Peyer's patch (tissue), 4 donors: ENCODE measurements around the gene RRP9. TPM values are rescaled to one million over a fixed set of nuclear protein-coding genes. Genes with fewer than 3 reads are reported as not detected.
A peak's percentile ranks its signal among the peaks of the same experiment; 100 is the strongest.

Experiments used
- DNase-seq, 3 donors: peaks; one replicate each; pipeline ENCODE4 v3.0.0-alpha.2; 2017 to 2019
- H3K27ac ChIP-seq, 4 donors: fragments of 200-600 bp; sonication (generic); one replicate each; pipeline ENCODE4 v1.5.1; 2016 to 2019
- H3K27me3 ChIP-seq, 2 donors: fragments of 200-600 bp; sonication (generic); one replicate each; pipeline ENCODE4 v1.5.1; 2019
- H3K36me3 ChIP-seq, 3 donors: fragments of 200-600 bp; sonication (generic); one replicate each; pipeline ENCODE4 v1.5.1; 2016 to 2019
- H3K4me1 ChIP-seq, 4 donors: fragments of 200-600 bp; sonication (generic); one replicate each; pipeline ENCODE4 v1.5.1; 2016 to 2019
- H3K4me3 ChIP-seq, 4 donors: fragments of 200-600 bp; sonication (generic); 1 replicate in 3 of 4; 2 replicates in 1 of 4; pipeline ENCODE4 v1.5.1; 2016 to 2019; ENCODE audit warnings: mild to moderate bottlenecking in 1 of 4
- H3K9me3 ChIP-seq, 4 donors: fragments of 200-600 bp; sonication (generic); one replicate each; pipeline ENCODE4 v1.5.1; 2016 to 2019; ENCODE audit warnings: mild to moderate bottlenecking in 1 of 4
- POLR2A ChIP-seq, 2 donors: fragments of 450-650 bp; IDR thresholded peaks; one replicate each; pipeline ENCODE4 v1.5.1; 2017; ENCODE audit warnings: antibody characterized with exemption in 2 of 2, mild to moderate bottlenecking in 2 of 2, moderate library complexity in 2 of 2
- total RNA-seq, 4 donors: library from RNA; depleted of rRNA; stranded (reverse); fragments of >200 nt; gene quantifications; one replicate each; pipeline ENCODE4 v1.1.0, GENCODE V29; 2016
- TF ChIP-seq, protein P1 (sequence below), 6 experiments: fragments of 450-650 bp in 4 of 6; fragments of 200-600 bp in 2 of 6; sonication (generic) in 1 of 6; IDR thresholded peaks; one replicate each; pipeline ENCODE4 v1.5.1; 2017 to 2019; ENCODE audit warnings: antibody characterized with exemption in 6 of 6, mild to moderate bottlenecking in 3 of 6, moderate library complexity in 1 of 6

Gene RRP9
- total RNA-seq, 4 donors from 2014 or later, result 4.7 to 17.3 (median 7.7) TPM

DNA sequence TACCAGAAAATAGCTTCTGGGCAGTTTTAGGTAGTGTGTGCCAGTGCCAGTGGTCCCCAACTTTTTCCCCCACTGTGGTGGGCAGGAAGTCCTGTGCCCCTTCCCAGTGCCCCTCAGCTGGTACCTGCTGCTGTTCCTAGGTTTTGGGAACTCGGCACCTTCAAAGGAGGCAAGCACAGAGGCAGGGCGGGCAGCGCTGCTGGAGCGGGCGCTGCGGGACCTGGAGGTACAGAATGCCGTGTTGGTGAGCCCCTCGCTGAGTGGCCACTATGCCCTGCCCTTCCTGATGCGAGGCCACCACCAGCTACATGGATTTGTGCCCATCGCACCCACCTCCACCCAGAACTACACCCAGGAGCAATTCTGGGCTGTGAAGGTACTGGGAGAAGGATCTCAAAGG, 38.5 kb upstream of the RRP9 start:
- Histone ChIP-seq H3K27ac (peak overlapping the region in 1 of 4 donors; percentile 98), H3K27me3 (no peaks in the 10 kb centered on the region), H3K9me3 (no peaks in the 10 kb centered on the region), H3K36me3 (no peaks in the 10 kb centered on the region), H3K4me1 (peaks cover 0 to 51% (median 15%) of the 10 kb centered on the region in 4 donors), H3K4me3 (no peak overlapping the region)
- no peak for DNase-seq
- no peak for TF ChIP-seq POLR2A (IDR thresholded peaks at IDR 0.05)
- TF ChIP-seq, protein P1, sequence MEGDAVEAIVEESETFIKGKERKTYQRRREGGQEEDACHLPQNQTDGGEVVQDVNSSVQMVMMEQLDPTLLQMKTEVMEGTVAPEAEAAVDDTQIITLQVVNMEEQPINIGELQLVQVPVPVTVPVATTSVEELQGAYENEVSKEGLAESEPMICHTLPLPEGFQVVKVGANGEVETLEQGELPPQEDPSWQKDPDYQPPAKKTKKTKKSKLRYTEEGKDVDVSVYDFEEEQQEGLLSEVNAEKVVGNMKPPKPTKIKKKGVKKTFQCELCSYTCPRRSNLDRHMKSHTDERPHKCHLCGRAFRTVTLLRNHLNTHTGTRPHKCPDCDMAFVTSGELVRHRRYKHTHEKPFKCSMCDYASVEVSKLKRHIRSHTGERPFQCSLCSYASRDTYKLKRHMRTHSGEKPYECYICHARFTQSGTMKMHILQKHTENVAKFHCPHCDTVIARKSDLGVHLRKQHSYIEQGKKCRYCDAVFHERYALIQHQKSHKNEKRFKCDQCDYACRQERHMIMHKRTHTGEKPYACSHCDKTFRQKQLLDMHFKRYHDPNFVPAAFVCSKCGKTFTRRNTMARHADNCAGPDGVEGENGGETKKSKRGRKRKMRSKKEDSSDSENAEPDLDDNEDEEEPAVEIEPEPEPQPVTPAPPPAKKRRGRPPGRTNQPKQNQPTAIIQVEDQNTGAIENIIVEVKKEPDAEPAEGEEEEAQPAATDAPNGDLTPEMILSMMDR (IDR thresholded peaks at IDR 0.05), result no peak

- Histone ChIP-seq H3K4me1 (peaks cover 4 to 49% (median 20%) of the 10 kb centered on the region in 4 donors), H3K27me3 (no peaks in the 10 kb centered on the region), H3K36me3 (no peaks in the 10 kb centered on the region), H3K27ac (no peak overlapping the region), H3K9me3 (no peaks in the 10 kb centered on the region), H3K4me3 (no peak overlapping the region)
- no peak for TF ChIP-seq POLR2A (IDR thresholded peaks at IDR 0.05)
- TF ChIP-seq, protein P1 (IDR thresholded peaks at IDR 0.05), result no peak
- no peak for DNase-seq
Observed at GRCh38 chr3:51978143-51978502, 36.4 kb upstream of the RRP9 start.

DNA sequence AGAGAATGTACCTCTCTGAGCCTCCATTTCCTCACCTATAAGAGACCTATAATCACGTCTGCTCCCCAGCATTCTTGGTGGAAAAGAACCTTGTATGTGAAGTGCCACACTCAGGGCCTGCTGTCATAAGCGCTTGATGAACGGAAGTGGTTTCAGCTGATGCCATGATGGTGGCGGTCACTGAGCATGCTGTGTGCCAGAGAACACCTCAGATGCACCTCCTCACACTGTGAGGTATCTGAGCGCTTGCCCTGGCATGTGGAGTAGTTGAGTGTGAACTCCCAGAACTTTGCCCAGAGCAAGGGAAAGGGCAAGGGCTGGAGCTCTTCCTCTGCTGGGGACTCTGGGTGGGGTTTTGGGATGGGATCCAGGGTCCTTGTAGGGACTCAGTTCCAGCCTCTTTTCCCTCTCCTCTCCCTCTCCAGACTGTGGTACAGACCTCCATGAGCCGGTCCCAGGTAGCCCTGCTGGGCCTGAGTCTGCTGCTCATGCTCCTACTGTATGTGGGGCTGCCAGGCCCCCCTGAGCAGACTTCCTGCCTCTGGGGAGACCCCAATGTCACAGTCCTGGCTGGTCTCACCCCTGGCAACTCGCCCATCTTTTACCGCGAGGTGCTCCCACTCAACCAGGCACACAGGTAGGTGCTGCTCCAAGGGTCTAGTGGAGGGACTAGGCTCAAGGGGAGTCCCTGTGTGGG, 35.9 kb upstream of the RRP9 start:
- Histone ChIP-seq H3K27me3 (no peaks in the 10 kb centered on the region), H3K4me3 (no peak overlapping the region), H3K9me3 (no peaks in the 10 kb centered on the region), H3K27ac (peak overlapping the region in 1 of 4 donors; percentile 10), H3K36me3 (no peaks in the 10 kb centered on the region), H3K4me1 (peaks cover 4 to 45% (median 19%) of the 10 kb centered on the region in 4 donors)
- TF ChIP-seq, protein P1 (IDR thresholded peaks at IDR 0.05), result no peak
- no peak for TF ChIP-seq POLR2A (IDR thresholded peaks at IDR 0.05)
- no peak for DNase-seq

GRCh38 chr3:51975852-51976549, 34.3 kb upstream of the RRP9 start:
- peak in 2 of 3 donors; percentile 77 to 82 for DNase-seq
- no peak for TF ChIP-seq POLR2A (IDR thresholded peaks at IDR 0.05)
- TF ChIP-seq, protein P1 (IDR thresholded peaks at IDR 0.05), result peak in 1 of 6 experiments; percentile 9
- Histone ChIP-seq H3K4me1 (peaks cover 4 to 35% (median 10%) of the 10 kb centered on the region in 4 donors), H3K27ac (peak overlapping the region in 3 of 4 donors; percentile 89 to 92 (median 90)), H3K27me3 (no peaks in the 10 kb centered on the region), H3K9me3 (no peaks in the 10 kb centered on the region), H3K36me3 (no peaks in the 10 kb centered on the region), H3K4me3 (peak overlapping the region; percentile 51 to 85 (median 77))

DNA sequence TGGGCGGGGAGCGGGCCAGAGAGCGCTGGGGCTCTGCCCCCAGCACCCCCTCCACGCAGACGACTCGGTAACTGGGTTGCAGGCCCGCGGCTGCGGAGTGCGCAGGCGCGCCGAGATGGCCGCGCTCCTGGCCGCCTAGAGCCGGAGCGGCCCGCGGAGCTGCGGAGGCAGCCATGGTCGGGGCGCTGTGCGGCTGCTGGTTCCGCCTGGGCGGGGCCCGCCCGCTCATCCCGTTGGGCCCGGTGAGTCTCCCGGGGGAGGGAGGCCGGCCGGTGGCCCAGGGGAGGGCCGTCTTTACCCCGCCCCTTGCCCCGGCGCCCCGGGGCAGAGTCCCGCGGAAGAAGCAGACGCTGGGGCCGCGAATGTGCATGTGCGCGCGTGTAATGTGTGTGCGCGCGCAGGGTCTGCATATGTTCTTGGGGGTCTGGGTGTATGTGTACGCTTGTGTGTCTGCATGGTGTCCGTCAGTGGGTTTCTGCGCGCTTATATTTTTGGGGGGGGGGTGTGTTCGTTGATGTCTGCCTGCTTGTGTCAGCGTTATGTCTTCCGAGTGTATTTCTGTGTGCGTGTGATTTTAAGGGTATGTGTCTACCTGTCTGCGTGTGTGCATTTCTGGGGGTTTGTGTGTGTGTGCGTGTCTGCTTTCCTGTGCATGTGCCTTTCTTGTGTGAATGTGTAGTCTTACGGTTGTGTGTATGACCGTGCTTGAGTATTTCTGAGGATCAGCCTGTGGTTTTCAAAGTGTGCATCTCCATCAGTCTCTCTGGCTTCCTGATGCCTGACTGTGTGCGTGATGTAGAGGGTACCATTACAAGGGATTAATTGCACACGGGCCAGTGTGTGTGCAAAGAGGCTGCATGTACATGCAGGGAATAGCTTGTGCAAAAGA, 33.5 kb upstream of the RRP9 start, which contains the start of gene ABHD14A:
TSS of gene ABHD14A (plus strand) at position 102 of the 889 bp plus-strand sequence. CDS start at position 174, 72 bp downstream.
- H3K36me3 ChIP-seq, result no peaks in the 10 kb centered on the region
- peak within 1 kb of the TSS; percentile 79 to 92 (median 90) for H3K27ac ChIP-seq
- DNase-seq, result peak; percentile 61 to 94 (median 91)
- H3K4me1 ChIP-seq, result peaks cover 4 to 28% (median 10%) of the 10 kb centered on the region in 4 donors
- peak; percentile 88 to 92 for TF ChIP-seq POLR2A (IDR thresholded peaks at IDR 0.05)
- TF ChIP-seq, protein P1 (IDR thresholded peaks at IDR 0.05), result peak in 3 of 6 experiments; percentile 5 to 22 (median 17)
- H3K9me3 ChIP-seq, result no peaks in the 10 kb centered on the region
- H3K4me3 ChIP-seq, result peak within 1 kb of the TSS; percentile 51 to 85 (median 77)
- H3K27me3 ChIP-seq, result no peaks in the 10 kb centered on the region
